NK-92 (cell line): ENCODE data around the gene EHBP1L1.
"Not testable (repeated sequence)": the region's sequence is repeated elsewhere in the genome, so short reads cannot be mapped to it uniquely, and the experiment has no call there.

Source experiments
- DNase-seq: peaks from one replicate; lab custom pipeline; 2025; ENCODE audit not compliant: unreplicated experiment; lab: John Stamatoyannopoulos, UW

Gene EHBP1L1

DNA sequence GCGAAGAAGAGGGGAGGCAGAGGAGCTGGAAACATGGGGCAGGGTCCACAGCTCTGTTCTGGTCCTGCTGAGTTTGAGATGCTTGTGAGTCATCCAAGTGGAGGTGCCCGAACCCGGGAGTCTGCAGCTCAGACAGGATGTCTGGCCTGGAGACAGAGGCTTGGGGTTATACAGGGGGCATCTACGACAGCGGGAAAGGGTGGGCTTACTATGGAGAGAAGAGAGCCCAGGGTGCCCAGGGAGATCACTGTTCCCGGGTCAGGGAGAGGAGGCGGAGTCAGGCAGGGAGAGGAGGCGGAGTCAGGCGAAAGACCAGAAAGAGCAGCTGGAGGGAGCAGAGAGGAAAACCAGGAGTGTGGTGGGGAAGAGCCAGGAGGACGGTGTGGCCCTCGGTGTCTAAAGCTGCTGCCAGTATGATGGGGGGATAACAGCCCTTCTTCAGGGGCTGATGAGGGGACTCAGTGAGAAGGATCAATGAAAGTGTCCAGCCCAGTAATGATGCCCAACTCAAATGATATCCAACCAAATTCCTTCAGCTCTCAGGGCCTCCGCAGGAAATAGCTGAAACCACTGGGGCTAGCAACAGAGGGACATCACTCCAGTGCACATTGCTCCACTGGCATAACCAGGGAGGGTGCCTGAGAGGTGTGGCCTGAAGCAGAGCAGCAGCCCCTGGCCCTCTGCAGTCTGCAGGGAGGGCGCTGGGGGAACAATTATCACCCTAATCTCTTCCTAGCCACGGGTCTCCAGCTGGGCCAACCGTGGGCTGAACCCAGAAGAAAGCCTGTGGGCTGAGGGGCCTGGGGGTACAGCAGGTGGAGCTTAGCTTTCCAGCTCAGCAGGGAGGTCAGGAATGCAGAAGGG is 15.1 kb upstream of the EHBP1L1 start:
- no peak for DNase-seq

DNA sequence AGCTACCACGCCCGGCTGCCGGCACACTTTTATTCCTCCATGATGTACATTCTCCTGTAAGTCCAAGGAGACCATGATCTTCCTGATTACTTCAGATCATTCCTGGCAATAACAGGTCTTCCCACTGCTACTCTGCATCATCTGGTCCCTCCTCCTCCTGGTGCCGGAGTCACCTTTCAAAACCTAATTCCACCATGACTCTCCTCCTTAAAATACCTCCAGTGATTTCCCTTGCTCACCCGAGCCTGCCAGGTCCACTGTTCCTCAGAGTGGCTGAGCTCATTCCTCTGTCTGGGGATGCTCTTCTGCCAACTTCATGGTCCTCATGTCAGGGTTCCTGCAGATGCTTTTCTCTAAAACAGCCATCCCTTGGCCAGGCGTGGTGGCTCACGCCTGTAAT is 13.8 kb upstream of the EHBP1L1 start:
- no peak for DNase-seq

DNA sequence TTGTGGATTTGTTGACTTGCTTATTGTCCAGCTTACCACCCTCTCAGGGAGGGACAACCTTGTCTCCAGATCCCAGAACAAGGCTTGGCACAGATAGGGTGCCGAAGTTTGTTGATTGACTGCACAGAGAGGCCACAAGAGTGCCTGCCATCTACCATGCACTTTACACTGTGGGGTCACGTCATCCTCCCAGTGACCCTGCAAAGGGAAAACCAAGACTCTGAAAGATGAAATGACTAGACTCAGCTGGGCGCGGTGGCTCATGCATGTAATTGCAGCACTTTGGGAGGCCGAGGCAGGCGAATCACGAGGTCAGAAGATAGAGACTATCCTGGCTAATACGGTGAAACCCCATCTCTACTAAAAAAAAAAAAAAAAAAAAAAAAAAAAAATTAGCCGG is 13.1 kb upstream of the EHBP1L1 start:
- no peak for DNase-seq

DNA sequence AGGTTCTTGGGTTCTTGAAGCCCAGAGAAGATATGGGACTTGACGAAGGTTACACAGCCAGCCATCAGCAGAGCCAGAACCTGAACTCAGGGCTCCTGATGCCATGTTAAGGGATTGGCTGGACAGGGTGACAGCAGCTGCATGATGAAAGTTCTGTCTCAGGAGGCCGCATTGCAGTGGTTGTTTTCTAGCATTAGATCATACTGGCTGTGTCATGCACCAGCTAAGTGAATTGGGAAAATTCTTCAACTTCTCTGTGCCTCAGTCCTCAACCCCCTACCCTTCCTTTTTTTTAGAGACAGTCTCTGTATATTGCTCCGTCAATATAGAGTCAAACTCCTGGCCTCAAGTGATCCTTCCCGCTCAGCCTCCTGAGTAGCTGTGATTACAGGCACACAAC is 12.3 kb upstream of the EHBP1L1 start:
- DNase-seq: no peak

DNA sequence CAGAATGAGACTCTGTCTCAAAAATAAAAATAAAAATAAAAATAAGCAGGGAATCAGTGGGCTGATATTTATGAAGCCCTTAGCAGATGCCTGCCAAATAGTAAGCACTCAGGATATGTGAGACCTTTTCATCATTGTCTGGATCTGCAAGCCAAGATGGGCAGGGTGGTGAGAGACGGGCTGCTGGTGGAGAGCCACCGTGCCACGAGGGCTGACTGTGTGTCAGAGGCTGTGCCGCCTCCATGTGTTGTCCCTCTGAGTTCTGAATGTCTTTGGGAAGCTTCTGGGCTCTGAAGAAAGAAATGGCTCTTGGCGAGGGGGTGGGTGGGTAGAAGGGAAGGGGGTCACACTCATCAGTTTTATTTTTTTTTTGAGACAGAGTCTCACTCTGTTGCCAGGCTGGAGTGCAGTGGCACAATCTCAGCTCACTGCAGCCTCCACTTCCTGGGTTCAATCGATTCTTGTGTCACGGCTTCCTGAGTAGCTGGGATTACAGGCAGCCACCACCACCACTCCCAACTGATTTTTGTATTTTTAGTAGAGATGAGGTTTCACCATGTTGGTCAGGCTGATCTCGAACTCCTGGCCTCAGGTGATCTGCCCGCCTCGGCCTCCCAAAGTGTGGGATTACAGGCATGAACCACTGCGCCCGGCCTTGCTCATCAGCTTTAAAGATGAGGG is 10.8 kb upstream of the EHBP1L1 start:
- DNase-seq: not testable (repeated sequence)

DNA sequence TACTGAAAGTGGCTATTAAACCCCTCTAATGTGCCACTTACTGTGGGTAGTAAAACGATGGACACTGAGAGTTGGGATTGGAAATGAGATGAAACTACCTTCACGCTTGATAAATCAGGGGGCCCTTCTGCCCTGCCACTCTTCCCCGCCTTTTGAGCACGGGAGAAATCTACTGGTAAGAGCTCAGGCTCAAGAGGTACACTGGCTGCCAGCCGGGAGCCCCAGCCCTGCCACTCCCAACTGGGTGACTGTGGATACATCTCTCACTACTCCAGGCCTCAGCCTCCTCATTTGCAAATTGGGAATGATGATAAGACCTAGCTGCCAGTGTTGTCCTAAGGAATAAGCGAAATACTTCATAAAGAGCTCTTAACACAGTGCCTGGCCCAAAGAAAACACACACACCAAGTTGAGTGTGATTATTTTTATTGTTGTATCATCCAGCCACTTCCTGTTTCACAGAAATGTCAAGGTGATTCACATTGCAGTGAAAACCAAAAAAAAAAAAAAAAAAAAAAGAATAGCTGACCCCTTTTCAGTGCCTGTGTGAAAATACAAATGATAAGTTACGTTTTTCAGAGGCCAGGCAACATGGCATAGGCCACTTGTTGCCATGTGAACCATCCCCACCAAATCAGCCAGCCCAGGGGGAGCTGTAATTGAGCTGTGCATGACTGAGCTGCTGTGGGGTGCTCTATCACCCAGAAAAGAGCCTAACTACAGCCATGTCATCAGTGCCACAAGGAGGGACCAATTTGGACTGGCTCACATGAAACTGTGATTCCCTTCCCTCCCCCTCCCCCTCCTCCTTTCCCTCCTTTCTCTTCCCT is 10.0 kb upstream of the EHBP1L1 start:
- no peak for DNase-seq

DNA sequence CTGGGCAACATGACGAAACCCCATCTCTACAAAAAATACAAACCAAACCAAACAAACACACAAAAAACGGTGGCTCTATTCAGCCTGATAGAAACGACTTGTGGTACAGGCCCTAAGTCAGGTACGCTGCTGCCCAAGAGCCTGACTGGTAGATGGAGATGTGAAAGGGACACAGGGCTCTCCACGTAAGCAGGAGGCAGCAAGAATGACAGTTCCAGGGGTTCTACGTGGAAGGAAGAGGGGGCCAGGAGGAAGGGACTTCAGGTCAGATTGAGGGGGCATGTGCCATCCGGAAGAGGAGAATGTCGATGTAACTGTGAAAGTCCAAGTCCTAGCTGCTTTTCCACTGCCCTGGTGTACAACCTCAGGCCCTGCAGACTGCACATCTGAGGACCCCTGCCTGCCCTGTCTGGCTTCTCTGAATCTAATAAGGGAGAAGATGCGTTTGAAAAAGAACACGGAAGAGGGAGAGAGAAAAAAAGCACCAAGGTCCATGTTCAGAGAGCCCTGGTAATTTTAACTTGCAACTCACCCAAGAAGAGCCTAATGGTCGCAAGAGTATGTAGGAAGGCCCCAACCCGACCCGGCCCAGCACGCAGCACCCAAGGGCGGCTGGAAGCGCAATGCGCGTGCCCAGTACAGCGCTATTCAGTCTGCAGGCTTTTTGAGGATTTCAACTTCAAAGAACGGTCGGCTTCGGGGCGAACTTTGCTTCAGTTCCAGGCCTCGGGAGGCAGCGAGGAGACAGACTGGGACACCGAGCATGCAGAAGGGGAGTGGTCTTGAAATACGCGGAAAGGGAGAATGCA is 6.5 kb upstream of the EHBP1L1 start:
- no peak for DNase-seq

DNA sequence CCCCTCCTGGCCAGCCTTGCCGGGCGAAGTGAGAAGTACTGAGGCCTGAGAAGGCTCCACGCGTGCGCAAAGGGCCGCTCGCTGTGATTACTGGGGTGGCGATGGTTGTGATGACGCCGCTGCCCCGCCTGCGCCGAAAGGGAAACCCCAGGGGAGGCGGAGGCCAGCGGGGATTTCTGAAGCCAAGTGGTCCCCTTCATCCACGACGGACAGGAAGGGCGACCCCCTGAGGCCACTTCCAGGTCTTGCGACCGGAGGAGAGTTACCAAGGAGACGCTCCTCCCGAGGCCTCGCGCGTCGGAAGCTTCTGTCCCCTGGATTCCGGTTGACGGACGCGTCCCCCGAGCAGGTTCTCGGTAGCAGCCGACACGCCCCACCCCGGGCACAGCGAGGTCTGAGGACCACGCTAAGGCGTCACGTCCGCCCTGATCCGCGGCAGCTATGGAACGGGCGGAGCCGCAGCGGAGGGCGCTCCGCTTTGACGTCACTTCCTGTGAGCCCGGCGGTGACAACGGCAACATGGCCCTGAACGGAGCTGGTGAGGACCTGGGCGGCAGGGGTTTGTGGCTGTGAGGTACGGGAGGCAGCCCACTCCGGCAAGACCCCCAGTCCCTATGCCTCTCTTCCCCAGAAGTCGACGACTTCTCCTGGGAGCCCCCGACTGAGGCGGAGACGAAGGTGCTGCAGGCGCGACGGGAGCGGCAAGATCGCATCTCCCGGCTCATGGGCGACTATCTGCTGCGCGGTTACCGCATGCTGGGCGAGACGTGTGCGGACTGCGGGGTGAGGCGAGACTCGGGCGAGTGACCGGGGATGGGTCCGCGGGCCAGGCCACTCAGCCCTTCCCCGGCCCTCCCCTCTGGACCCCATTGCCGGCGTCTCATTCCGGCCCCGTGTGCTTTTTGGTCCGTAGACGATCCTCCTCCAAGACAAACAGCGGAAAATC is 5.6 kb upstream of the EHBP1L1 start, which contains the start of gene ZNRD2:
Gene ZNRD2 (plus strand): TSS at position 505 of the 946 bp plus-strand sequence. CDS start 15 bp downstream, at position 520.
- DNase-seq: peak; percentile 97

DNA sequence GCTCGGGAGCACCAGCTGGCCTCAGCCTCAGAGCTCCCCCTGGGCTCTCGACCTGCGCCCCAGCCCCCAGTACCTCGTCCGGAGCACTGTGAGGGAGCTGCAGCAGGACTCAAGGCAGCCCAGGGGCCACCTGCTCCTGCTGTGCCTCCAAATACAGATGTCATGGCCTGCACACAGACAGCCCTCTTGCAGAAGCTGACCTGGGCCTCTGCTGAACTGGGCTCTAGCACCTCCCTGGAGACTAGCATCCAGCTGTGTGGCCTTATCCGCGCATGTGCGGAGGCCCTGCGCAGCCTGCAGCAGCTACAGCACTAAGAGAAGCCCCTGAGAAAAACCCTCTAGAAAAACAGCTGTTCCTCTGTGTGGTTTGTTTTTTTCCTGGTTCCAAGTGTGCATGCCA is 4.4 kb upstream of the EHBP1L1 start:
- DNase-seq: no peak

DNA sequence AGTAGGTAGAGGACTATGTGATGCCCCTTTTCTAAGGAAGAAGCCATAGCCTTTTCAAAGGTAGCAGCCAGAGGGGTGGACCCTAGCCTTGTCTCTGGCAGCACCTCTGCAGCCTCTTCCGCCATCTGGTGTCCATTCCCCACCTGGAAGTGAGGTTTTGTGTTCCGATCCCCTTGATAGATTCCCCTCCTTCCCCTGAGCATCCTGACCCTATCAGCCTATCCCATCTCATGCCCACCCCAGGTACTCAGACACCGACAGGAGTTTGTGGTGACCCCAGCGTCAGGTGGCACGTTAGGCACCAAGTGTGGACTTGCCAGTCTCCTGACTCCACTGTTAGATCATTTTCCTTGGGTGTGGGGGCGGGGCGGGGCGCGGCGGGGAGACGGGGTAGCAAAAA is 3.9 kb upstream of the EHBP1L1 start:
- DNase-seq: no peak

DNA sequence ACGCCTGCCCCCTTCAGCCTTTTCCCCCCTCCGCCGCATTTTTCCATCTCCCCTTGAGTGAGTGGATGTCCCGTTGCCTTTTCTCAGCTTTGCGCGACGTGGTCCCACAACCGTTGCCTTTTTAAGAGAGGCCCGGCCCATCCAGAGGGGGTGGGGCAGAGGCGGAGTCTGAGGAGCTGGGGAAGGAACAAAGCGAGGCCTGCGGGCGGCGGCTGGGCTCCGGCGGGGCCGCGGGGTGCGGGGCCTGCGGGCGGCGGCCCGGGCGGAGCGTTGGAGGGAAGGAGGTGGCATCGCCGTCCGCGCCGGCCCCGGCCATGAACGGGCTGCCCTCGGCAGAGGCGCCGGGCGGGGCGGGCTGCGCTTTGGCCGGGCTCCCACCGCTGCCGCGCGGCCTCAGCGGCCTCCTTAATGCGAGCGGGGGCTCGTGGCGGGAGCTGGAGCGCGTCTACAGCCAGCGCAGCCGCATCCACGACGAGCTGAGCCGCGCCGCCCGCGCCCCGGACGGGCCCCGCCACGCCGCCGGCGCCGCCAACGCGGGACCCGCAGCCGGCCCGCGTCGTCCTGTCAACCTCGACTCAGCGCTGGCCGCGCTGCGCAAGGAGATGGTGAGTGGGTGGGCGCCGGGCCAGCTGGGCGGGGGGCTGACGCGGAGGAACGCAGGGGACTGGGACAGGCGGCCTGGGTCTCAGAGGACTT is 3.3 kb upstream of the EHBP1L1 start, which contains the start of gene FAM89B:
Gene FAM89B (plus strand): TSS at position 183 of the 696 bp plus-strand sequence. CDS start 132 bp downstream, at position 315.
- DNase-seq: no peak

DNA sequence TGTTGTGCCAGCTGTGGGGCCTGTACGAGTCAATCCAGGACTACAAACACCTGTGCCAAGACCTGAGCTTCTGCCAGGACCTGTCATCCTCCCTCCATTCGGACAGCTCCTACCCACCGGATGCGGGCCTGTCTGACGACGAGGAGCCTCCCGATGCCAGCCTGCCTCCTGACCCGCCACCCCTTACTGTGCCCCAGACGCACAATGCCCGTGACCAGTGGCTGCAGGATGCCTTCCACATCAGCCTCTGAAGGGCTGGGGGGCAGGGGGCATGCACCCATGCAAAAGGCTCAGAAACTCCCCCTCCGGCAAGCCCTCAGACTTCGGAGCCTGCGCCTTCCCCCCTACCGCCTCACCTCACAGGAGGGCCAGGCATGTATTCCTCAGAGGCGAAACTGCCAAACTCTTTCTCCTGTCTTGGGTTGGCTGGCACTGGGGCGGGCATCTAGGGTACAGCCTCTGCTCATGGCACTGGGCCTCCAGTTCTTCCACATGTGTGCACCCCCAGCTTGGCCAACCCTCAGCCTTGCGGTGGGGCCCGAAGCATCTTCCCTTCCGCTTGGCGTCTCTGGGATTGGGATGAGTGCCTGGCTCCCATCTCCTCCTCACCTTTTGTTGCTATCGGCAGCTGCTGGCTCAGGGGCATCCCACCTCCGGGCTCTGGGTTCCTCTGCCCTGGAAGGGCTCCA is 2.3 kb upstream of the EHBP1L1 start:
- DNase-seq: no peak

DNA sequence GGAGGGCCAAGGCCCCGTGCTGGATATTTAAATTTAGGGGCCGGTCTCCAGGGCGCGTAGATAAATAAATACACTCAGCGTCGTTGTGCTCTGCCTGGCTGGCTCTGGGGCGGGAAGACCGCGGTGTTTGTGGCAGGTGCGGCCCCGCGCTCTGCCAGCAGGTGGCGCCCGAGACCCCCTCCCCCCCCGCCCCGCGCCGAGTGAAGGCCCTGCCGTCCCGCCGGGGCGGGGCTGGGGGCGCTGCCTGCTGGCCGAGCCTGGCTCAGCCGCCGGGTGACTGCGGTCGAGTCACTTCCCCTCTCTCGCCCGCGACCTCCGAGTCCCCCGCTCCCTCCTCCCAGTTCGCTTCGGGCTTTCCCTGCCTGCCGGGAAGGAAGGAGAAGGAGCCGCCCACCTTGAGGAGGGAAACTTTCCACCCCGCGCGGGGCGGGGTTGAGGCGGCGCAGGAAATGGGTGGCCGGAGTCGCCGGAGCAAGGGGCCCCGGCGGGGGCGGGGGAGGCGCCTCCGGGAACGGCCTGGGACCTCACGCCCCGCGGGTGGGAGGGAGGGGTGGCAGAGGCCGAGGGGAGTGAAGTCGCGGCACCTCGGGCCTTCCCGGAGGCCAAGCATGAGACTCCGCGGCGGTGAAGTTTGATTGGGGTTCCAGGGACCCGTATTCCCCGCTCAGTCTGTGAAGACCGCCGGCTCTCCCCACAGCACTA is 1.6 kb upstream of the EHBP1L1 start:
- DNase-seq: no peak

DNA sequence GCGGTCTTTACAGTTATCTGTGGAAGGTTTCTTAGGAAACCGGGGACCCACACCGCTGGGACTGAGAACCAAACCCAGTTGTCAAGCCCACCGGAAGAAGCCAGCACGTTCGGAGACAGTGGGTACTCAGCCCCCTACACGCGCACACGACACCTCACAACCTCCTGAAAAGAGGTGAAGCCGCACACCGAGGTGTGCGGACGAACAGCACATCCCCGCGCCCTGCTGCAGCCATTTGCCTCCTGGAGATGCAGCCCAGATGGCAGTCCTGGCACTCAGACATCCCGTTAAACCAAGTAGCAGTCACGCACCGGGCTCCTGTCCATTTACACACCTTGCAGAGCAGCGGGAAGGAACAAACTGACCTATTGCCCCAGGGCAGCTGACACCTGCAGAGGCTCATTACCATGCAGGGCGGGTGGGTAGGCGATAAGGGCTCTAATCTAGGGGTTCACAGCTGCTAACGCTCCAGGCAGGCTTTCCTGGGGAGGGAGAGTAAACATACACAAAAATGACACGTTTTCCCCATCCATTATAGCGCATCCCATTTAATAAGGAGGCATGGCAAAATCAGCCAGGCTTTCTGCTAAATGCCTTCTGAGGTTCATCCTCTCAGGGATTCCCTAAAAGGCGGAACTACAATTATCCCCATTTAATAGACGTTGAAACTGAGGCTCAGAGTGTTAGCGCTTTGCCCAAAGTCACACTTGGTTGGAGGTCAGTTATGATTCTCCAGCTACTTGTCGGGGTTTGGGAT is 864 bp upstream of the EHBP1L1 start:
- DNase-seq: no peak

DNA sequence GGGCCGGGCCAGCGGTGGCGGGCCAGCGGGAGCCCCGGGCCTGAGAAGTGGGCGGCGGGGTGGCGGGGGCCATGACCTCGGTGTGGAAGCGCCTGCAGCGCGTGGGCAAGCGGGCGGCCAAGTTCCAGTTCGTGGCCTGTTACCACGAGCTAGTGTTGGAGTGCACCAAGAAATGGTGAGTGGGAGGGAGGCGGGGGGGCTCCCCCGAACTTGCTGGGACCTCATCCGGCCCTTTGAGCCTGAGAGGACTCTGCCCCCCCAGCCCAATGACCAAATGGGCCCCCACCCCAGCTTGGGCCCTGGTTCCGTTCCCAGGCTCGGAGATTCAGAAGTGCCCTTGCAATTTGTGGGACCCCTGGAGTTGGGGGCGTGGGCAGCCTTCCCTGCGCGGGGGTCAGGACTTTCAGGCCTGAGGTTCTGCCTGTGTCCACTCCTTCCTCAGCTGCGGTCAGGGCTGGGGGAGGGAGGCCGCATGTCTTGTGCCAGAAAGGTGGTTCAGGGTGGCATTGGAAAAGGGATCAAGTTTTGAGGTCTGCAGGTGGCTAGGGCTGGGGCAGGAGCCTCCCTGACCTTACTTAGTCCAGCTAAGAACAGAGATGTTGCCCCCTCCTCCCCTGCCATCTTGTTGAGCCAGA is 496 bp downstream of the EHBP1L1 start:
- DNase-seq: no peak
